SK-N-SH treated with all-trans-retinoic acid at 6 μM for 48 hours (cell line): ENCODE data around the gene CPEB1.
"Not testable (repeated sequence)": the region's sequence is repeated elsewhere in the genome, so short reads cannot be mapped to it uniquely, and the experiment has no call there.

Experiments used
- ATAC-seq: fragments of 200-7000 bp; cut with Tn5 transposase; 3 replicates; pipeline ENCODE4 v1.9.1; 2020; ENCODE audit warnings: mild to moderate bottlenecking, moderate library complexity
- BACH2 ChIP-seq: fragments of 250-450 bp; sonication (Bioruptor Pico); IDR thresholded peaks from 2 replicates; pipeline ENCODE4 v1.9.0; 2021; ENCODE audit warnings: mild to moderate bottlenecking, borderline replicate concordance
- CREB5 ChIP-seq: fragments of 250-450 bp; sonication (Bioruptor Pico); IDR thresholded peaks from 2 replicates; pipeline ENCODE4 v1.5.1; 2020; ENCODE audit warnings: low read depth, mild to moderate bottlenecking, moderate library complexity
- CSRNP3 ChIP-seq: fragments of 250-450 bp; sonication (Bioruptor Pico); IDR thresholded peaks from 2 replicates; pipeline ENCODE4 v1.5.1; 2021; ENCODE audit warnings: mild to moderate bottlenecking, moderate library complexity
- ESRRG ChIP-seq: fragments of 250-450 bp; sonication (Bioruptor Pico); IDR thresholded peaks from 2 replicates; pipeline ENCODE4 v1.6.1; 2021; ENCODE audit warnings: mild to moderate bottlenecking
- ISL1 ChIP-seq: fragments of 250-450 bp; sonication (Bioruptor Pico); IDR thresholded peaks from 2 replicates; pipeline ENCODE4 v2.1.2; 2022; ENCODE audit warnings: mild to moderate bottlenecking, moderate library complexity
- PATZ1 ChIP-seq: fragments of 250-450 bp; sonication (Bioruptor Pico); IDR thresholded peaks from 2 replicates; pipeline ENCODE4 v1.8.0; 2020; ENCODE audit warnings: mild to moderate bottlenecking, moderate library complexity, borderline replicate concordance
- POU6F1 ChIP-seq: fragments of 250-450 bp; sonication (Bioruptor Pico); IDR thresholded peaks from 2 replicates; pipeline ENCODE4 v1.8.0; 2021; ENCODE audit warnings: low read depth, mild to moderate bottlenecking, moderate library complexity, borderline replicate concordance
- RARB ChIP-seq: fragments of 250-450 bp; sonication (Bioruptor Pico); IDR thresholded peaks from 2 replicates; pipeline ENCODE4 v1.8.0; 2021; ENCODE audit warnings: mild to moderate bottlenecking, moderate library complexity
- SNAI2 ChIP-seq: fragments of 250-450 bp; sonication (Bioruptor Pico); IDR thresholded peaks from 2 replicates; pipeline ENCODE4 v1.5.0; 2020; ENCODE audit warnings: mild to moderate bottlenecking, moderate library complexity
- TOX ChIP-seq: fragments of 250-450 bp; sonication (Bioruptor Pico); IDR thresholded peaks from 2 replicates; pipeline ENCODE4 v1.8.0; 2021; ENCODE audit warnings: mild to moderate bottlenecking, moderate library complexity, borderline replicate concordance
- ZC3H10 ChIP-seq: fragments of 250-450 bp; sonication (Bioruptor Pico); IDR thresholded peaks from 2 replicates; pipeline ENCODE4 v1.5.1; 2021; ENCODE audit warnings: mild to moderate bottlenecking, moderate library complexity
- ZFP30 ChIP-seq: fragments of 450-650 bp; formaldehyde crosslinking; IDR thresholded peaks from 2 replicates; pipeline ENCODE4 v1.5.0; 2022; ENCODE audit warnings: mild to moderate bottlenecking, moderate library complexity
- ZNF70 ChIP-seq: fragments of 450-650 bp; formaldehyde crosslinking; IDR thresholded peaks from 2 replicates; pipeline ENCODE4 v1.5.0; 2020; ENCODE audit warnings: mild to moderate bottlenecking, moderate library complexity
- ZNF8 ChIP-seq: fragments of 450-650 bp; formaldehyde crosslinking; IDR thresholded peaks from 2 replicates; pipeline ENCODE4 v1.5.0; 2020; ENCODE audit warnings: mild to moderate bottlenecking, moderate library complexity

Gene CPEB1

GRCh38 chr15:82530006-82530405 is 117.2 kb downstream of the CPEB1 start:
- ATAC-seq: no peak
- TF ChIP-seq BACH2 (CRISPR knock-in tag) (no peak), ZFP30 (CRISPR knock-in tag) (no peak), ZC3H10 (CRISPR knock-in tag) (no peak), SNAI2 (CRISPR knock-in tag) (no peak), TOX (no peak), ESRRG (CRISPR knock-in tag) (no peak), ZNF8 (CRISPR knock-in tag) (no peak), ZNF70 (CRISPR knock-in tag) (no peak), CREB5 (CRISPR knock-in tag) (no peak), ISL1 (CRISPR knock-in tag) (no peak), POU6F1 (CRISPR knock-in tag) (no peak), RARB (CRISPR knock-in tag) (no peak), CSRNP3 (CRISPR knock-in tag) (no peak), PATZ1 (no peak)

GRCh38 chr15:82513587-82513986 is 133.6 kb downstream of the CPEB1 start:
- not testable (repeated sequence) for ATAC-seq

- ATAC-seq: not testable (repeated sequence)
Measured at GRCh38 chr15:82507693-82508092, 139.5 kb downstream of the CPEB1 start.

- ATAC-seq: not testable (repeated sequence)
Measured at GRCh38 chr15:82507087-82507486, 140.1 kb downstream of the CPEB1 start.

GRCh38 chr15:82505842-82506241 is 141.3 kb downstream of the CPEB1 start:
- ATAC-seq: peak; percentile 95

- not testable (repeated sequence) for ATAC-seq
Measured at GRCh38 chr15:82504074-82504473, 143.1 kb downstream of the CPEB1 start.

- ATAC-seq: peak; percentile 80
Measured at GRCh38 chr15:82502700-82503339, 144.3 kb downstream of the CPEB1 start.

- ATAC-seq: not testable (repeated sequence)
Measured at GRCh38 chr15:82500772-82501171, 146.4 kb downstream of the CPEB1 start.

- not testable (repeated sequence) for ATAC-seq
Measured at GRCh38 chr15:82497978-82498377, 149.2 kb downstream of the CPEB1 start.
